GM12878 (cell line): ENCODE data around the gene RALGPS2. TPM values are rescaled to one million over a fixed set of nuclear protein-coding genes. Genes with fewer than 3 reads are reported as not detected.
A peak's percentile ranks its signal among the peaks of the same experiment; 100 is the strongest.

Experiments
- ATAC-seq: fragments of 200-7000 bp; cut with Tn5 transposase; 3 replicates; pipeline ENCODE4 v1.9.1; 2020; ENCODE audit warnings: mild to moderate bottlenecking, moderate library complexity
- BruUV-seq: library from RNA; stranded (reverse); fragments of 400-500 nt; replicated peaks from 2 replicates; lab custom pipeline; 2021; lab: Mats Ljungman, UMichigan
- CTCF ChIA-PET: fragments of 300-600 bp; sonication (Branson Sonifier 250); formaldehyde crosslinking; extraction: SDS; loops from one replicate; lab custom pipeline; 2021; ENCODE audit warnings: inconsistent platforms; lab: Yijun Ruan, JAX
- POLR2A ChIA-PET: fragments of 350-600 bp; formaldehyde crosslinking; extraction: SDS; loops from one replicate; lab custom pipeline; 2021; ENCODE audit warnings: inconsistent platforms; lab: Charles Lee
- RAD21 ChIA-PET: fragments of 300-600 bp; sonication (Branson Sonifier 250); formaldehyde crosslinking; loops from one replicate; lab custom pipeline; 2023; ENCODE audit warnings: antibody characterized with exemption; ENCODE audit not compliant: unreplicated experiment; lab: Charles Lee
- SMC1A ChIA-PET: fragments of 300-600 bp; sonication (Branson Sonifier 250); formaldehyde crosslinking; loops from one replicate; lab custom pipeline; 2023; ENCODE audit not compliant: unreplicated experiment, uncharacterized antibody; lab: Charles Lee
- DNase-seq: peaks from one replicate; pipeline ENCODE4 v3.0.0-alpha.2; 2011; ENCODE audit warnings: low read depth, low spot score
- FAIRE-seq: peaks from 3 replicates; lab custom pipeline; 2011; peaks lifted over from hg19 to GRCh38; lab: Jason Lieb, UNC
- H2AFZ ChIP-seq: 2 replicates; pipeline ENCODE4 v1.6.0; 2011; ENCODE audit warnings: low read depth, low read length, control low read depth; ENCODE audit not compliant: control insufficient read depth
- H3K27ac ChIP-seq: 2 replicates; pipeline ENCODE4 v1.5.1; 2011; ENCODE audit warnings: control low read depth; ENCODE audit not compliant: control insufficient read depth, insufficient read depth
- H3K27me3 ChIP-seq, 2 experiments: replicated peaks in 1 of 2; 2 replicates each; pipeline versions ENCODE4 v1.6.0 to v1.6.1; 2011; ENCODE audit warnings: low read length in 1 of 2; ENCODE audit not compliant: control insufficient read depth in 2 of 2, insufficient read depth in 2 of 2
- H3K36me3 ChIP-seq, 2 experiments: 2 replicates each; pipeline ENCODE4 v1.5.1; 2011; ENCODE audit warnings: low read length in 1 of 2; ENCODE audit not compliant: control insufficient read depth in 2 of 2, insufficient read depth in 2 of 2
- H3K4me1 ChIP-seq: 2 replicates; pipeline ENCODE4 v1.6.1; 2011; ENCODE audit warnings: mild to moderate bottlenecking, low read length, moderate library complexity, mixed read lengths; ENCODE audit not compliant: control insufficient read depth, insufficient read depth
- H3K4me2 ChIP-seq: 2 replicates; pipeline ENCODE4 v1.6.0; 2011; ENCODE audit warnings: control low read depth; ENCODE audit not compliant: control insufficient read depth, insufficient read depth
- H3K4me3 ChIP-seq: fragments of 200-600 bp; sonication (generic); 2 replicates; pipeline ENCODE4 v1.5.1; 2016
- H3K79me2 ChIP-seq: 2 replicates; pipeline ENCODE4 v1.6.0; 2011; ENCODE audit warnings: low read length; ENCODE audit not compliant: control insufficient read depth, insufficient read depth
- H3K9ac ChIP-seq: 2 replicates; pipeline ENCODE4 v1.8.0; 2011; ENCODE audit warnings: low read length, control low read depth, mixed read lengths; ENCODE audit not compliant: control insufficient read depth, insufficient read depth
- H3K9me3 ChIP-seq: replicated peaks from 3 replicates; pipeline ENCODE4 v1.5.1; 2011; ENCODE audit warnings: mild to moderate bottlenecking, low read length; ENCODE audit not compliant: control insufficient read depth, insufficient read depth
- H4K20me1 ChIP-seq: 2 replicates; pipeline ENCODE4 v1.6.0; 2011; ENCODE audit not compliant: control insufficient read depth, insufficient read depth
- CEBPZ ChIP-seq: fragments of 150-350 bp; IDR thresholded peaks from 2 replicates; pipeline ENCODE4 v1.6.1; 2016; ENCODE audit warnings: low read depth, low read length
- WGBS: methylation state at CpG from one replicate; pipeline ENCODE4 v1.1.6; 2016; ENCODE audit warnings: low lambda C conversion rate; ENCODE audit not compliant: insufficient replicate concordance, insufficient coverage; ENCODE audit errors: missing lambda C conversion rate; 5-methylcytosine and 5-hydroxymethylcytosine counted together
- in situ Hi-C: fragments of 300-500 bp; cut with MboI; formaldehyde crosslinking; loops from 9 replicates; pipeline ENCODE4 v1.14.3; 2018; ENCODE audit warnings: mixed read lengths
- intact Hi-C: fragments of 100-400 bp; cut with micrococcal nuclease; formaldehyde crosslinking; loops from one replicate; pipeline ENCODE4 v1.14.2; 2022; ENCODE audit not compliant: unreplicated experiment
- polyA plus RNA-seq, 11 experiments: library from polyadenylated mRNA; depleted of rRNA in 4 of 11; unstranded in 6 of 11; stranded (reverse) in 5 of 11; fragments of >200 nt; fragmentation: Nextera tagmentation in 4 of 11; fragmentation: Illumina TruSeq in 1 of 11; extraction: Ambion mirVana in 4 of 11; extraction: Trizol in 1 of 11; gene quantifications; 1 replicate in 1 of 11; 2 replicates in 10 of 11; pipeline versions ENCODE4 v1.2.1 to v1.2.3, GENCODE V29; 2011 to 2016; ENCODE audit warnings: inconsistent platforms in 2 of 11, missing spikeins in 2 of 11, low read depth in 1 of 11
- total RNA-seq, 4 experiments: library from RNA; depleted of rRNA in 3 of 4; stranded (reverse); fragments of >200 nt in 3 of 4; fragmentation: Illumina TruSeq in 1 of 4; extraction: Trizol in 1 of 4; gene quantifications; 2 replicates each; pipeline versions ENCODE4 v1.2.1 to v1.2.3, GENCODE V29; 2013 to 2021
- TF ChIP-seq, protein P1 (sequence below): IDR thresholded peaks from 2 replicates; pipeline ENCODE4 v1.6.1; 2011; ENCODE audit warnings: borderline replicate concordance, low read depth, mild to moderate bottlenecking, moderate library complexity, low read length; ENCODE audit not compliant: insufficient read depth, poor library complexity, severe bottlenecking

RALGPS2 gene
- total and polyA plus RNA-seq, 10 of the 15 experiments (the other 5 are each of a cell fraction or from before 2014, with no cell fraction given) = 0.08 to 3.7 (median 0.50) TPM

DNA sequence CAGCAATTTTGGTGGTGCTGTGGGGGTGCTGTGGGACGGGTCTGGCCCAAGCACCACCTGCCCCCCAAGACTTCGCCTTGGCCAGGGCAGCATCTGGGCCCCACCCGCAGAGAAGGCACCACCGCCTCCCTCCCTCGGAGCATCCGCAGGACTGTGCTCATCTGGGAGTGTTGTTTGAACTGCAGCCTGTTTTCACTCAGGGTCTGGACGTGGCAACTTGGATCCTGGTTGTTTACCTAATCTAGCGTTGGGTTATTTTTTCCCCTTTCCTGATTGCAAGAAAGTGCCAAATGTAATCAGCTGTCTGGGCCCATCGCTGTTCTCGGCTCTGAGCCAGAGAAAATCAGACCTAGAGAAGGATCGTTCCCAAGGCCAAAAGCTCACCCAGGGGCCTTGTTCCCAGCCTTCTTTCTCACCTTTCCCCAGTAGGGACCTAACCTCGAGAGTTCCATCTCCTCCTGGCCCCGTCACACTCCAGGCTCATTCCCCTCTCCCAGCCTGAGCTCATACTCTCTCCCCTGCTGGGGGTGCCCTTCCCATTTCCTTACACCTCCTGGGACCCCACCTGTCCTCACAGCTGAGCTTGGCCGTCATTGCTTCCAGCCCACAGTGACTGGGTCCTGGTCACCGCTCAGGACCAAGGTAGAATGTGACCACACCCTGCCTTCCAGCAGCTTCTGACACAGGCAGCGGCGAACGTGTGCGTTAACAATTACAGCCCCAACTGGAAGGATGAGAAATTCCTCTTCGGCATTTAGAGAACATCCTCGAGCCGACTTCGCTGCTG is 228.7 kb downstream of the RALGPS2 start:
- H3K4me2 ChIP-seq = no peak overlapping the region
- intact Hi-C loops = no loop called here
- no peak for ATAC-seq
- no peak for FAIRE-seq
- H3K36me3 ChIP-seq = no peaks in the 10 kb centered on the region
- no peaks in the 10 kb centered on the region for H3K4me1 ChIP-seq
- H3K27ac ChIP-seq = no peak overlapping the region
- H4K20me1 ChIP-seq = no peaks in the 10 kb centered on the region
- 58% methylated on average over 22 of the region's 23 CpGs for WGBS
- no peak overlapping the region for H3K4me3 ChIP-seq
- in situ Hi-C loops = no loop called here
- H3K27me3 ChIP-seq = peaks cover 0 to 3% of the 10 kb centered on the region in 2 experiments; a peak in 1 of 4 replicates
- H3K9me3 ChIP-seq = no peaks in the 10 kb centered on the region
- H3K9ac ChIP-seq = no peak overlapping the region
- H2AFZ ChIP-seq = no peak overlapping the region
- CTCF ChIA-PET = no interaction called here
- no peak for TF ChIP-seq CEBPZ
- TF ChIP-seq, protein P1, sequence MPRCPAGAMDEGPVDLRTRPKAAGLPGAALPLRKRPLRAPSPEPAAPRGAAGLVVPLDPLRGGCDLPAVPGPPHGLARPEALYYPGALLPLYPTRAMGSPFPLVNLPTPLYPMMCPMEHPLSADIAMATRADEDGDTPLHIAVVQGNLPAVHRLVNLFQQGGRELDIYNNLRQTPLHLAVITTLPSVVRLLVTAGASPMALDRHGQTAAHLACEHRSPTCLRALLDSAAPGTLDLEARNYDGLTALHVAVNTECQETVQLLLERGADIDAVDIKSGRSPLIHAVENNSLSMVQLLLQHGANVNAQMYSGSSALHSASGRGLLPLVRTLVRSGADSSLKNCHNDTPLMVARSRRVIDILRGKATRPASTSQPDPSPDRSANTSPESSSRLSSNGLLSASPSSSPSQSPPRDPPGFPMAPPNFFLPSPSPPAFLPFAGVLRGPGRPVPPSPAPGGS = peak; percentile 26
- no peaks in the 10 kb centered on the region for H3K79me2 ChIP-seq
- DNase-seq = no peak
- BruUV-seq = no TSS peak
- SMC1A ChIA-PET = interaction anchor here (0.6 kb wide), 1 partner anchor 36 kb away, joined by 3 read pairs; no protein-coding TSS in a partner anchor
- RAD21 ChIA-PET = no interaction called here
- POLR2A ChIA-PET = no interaction called here
